NT2/D1 (cell line): ENCODE data around the gene BPGM.
"Not testable (repeated sequence)": the region's sequence is repeated elsewhere in the genome, so short reads cannot be mapped to it uniquely, and the experiment has no call there.

Experiments used
- SUZ12 ChIP-seq: IDR thresholded peaks from 2 replicates; pipeline ENCODE4 v1.6.1; 2011; ENCODE audit not compliant: insufficient read length, insufficient read depth; ENCODE audit errors: extremely low read depth
- YY1 ChIP-seq: IDR thresholded peaks from 2 replicates; pipeline ENCODE4 v1.6.1; 2011; ENCODE audit not compliant: insufficient read length, insufficient read depth
- ZNF274 ChIP-seq: IDR thresholded peaks from 2 replicates; pipeline ENCODE4 v1.6.1; 2011; ENCODE audit warnings: mild to moderate bottlenecking, low read depth, low read length

DNA sequence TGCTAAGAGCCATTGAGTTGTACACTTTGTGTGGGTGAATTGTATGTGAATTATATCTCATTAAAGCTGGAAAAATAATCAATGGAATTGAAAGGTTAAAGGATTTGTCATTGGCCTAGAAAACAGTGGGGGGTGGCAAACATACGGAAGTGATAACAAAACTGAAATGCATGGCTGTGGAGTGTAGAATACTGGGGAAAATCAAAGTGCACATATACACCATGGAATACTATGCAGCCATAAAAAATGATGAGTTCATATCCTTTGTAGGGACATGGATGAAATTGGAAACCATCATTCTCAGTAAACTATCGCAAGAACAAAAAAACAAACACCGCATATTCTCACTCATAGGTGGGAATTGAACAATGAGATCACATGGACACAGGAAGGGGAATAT, 18.4 kb downstream of the BPGM start:
- TF ChIP-seq ZNF274, SUZ12, YY1: not testable (repeated sequence)
